Measurements from ENCODE around the gene CEP44. TPM values are rescaled to one million over a fixed set of nuclear protein-coding genes. Genes with fewer than 3 reads are reported as not detected.

CEP44 gene
- polyA plus RNA-seq, 1 donor (not counting 4 experiments of a cell fraction or from before 2014, with no cell fraction given) = 8.0 TPM

- Histone ChIP-seq H3K4me1 (ENCODE audit: control insufficient read depth, extremely low read depth, insufficient read depth, low read length) (peaks cover 27% of the 10 kb centered on the region), H3K9me3 (ENCODE audit: control insufficient read depth, low read depth, low read length) (no peaks in the 10 kb centered on the region), H3K27me3 (ENCODE audit: control insufficient read depth, extremely low read depth, insufficient read depth, low read length) (no peaks in the 10 kb centered on the region), H3K27ac (ENCODE audit: control insufficient read depth, insufficient read depth, low read length) (no peak overlapping the region), H4K20me1 (ENCODE audit: control insufficient read depth, extremely low read depth, insufficient read depth, low read length) (no peaks in the 10 kb centered on the region), H2AFZ (ENCODE audit: control insufficient read depth, low read length) (no peak overlapping the region), H3K4me3 (ENCODE audit: control insufficient read depth in 2 of 3, extremely low read depth in 1 of 3, insufficient read depth in 2 of 3, low read depth in 1 of 3, low read length in 3 of 3) (no peak overlapping the region), H3K4me2 (ENCODE audit: control insufficient read depth, extremely low read depth, insufficient read depth, low read depth, low read length) (no peak overlapping the region), H3K36me3 (ENCODE audit: control insufficient read depth in 2 of 2, extremely low read depth in 1 of 2, insufficient read depth in 2 of 2, low read length in 2 of 2) (no peaks in the 10 kb centered on the region), H3K9ac (ENCODE audit: control insufficient read depth, extremely low read depth, insufficient read depth, low read length) (no peak overlapping the region), H3K9me1 (ENCODE audit: control insufficient read depth, extremely low read depth, insufficient read depth, low read length) (no peaks in the 10 kb centered on the region), H3K79me2 (ENCODE audit: control insufficient read depth, insufficient read depth, low read length) (no peaks in the 10 kb centered on the region)
- dilution Hi-C loops (cut with MboI; ENCODE audit: extremely low pct_ligation_motif_present, low sequenced_read_pairs) = no loop called here
- FAIRE-seq (no peak), DNase-seq (ENCODE audit: low read depth, low spot score) (no peak)
- TF ChIP-seq EZH2 (IDR thresholded peaks at IDR 0.05; ENCODE audit: low read length) (no peak), CTCF (optimal IDR thresholded peaks at IDR 0.05 in 1 of 3, IDR thresholded peaks at IDR 0.05 in 1 of 3, conservative IDR thresholded peaks at IDR 0.05 in 1 of 3; ENCODE audit: extremely low read depth in 1 of 3, insufficient read depth in 2 of 3, low read length in 3 of 3) (no peak)
Observed at GRCh38 chr4:174332741-174333493, 49.2 kb downstream of the CEP44 start.

DNA sequence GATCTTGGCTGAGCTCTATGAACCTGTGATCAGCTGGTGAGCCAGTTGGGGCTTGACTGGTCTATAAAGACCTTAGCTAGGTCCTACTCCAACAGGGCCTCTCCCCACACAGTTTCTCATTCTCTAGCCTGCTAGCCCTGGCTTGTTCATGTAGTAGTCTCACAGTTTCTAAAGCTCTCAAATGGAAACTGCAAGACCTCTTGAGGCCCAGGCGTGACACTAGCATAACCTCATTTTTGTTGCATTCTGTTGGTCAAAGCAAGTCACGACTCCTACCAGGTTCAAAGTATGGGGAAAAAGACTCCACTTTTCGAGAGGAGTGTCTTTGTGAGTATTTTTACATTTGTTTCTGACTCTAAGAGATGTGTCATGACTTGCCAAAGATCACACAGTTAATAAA lies 50.9 kb downstream of the CEP44 start:
- H3K36me3 ChIP-seq (ENCODE audit: control insufficient read depth in 2 of 2, extremely low read depth in 1 of 2, insufficient read depth in 2 of 2, low read length in 2 of 2) = no peaks in the 10 kb centered on the region
- dilution Hi-C loops (cut with MboI; ENCODE audit: extremely low pct_ligation_motif_present, low sequenced_read_pairs) = no loop called here
- H3K27me3 ChIP-seq (ENCODE audit: control insufficient read depth, extremely low read depth, insufficient read depth, low read length) = no peaks in the 10 kb centered on the region
- peak overlapping the region; percentile 13 for H3K27ac ChIP-seq (ENCODE audit: control insufficient read depth, insufficient read depth, low read length)
- H3K9me1 ChIP-seq (ENCODE audit: control insufficient read depth, extremely low read depth, insufficient read depth, low read length) = no peaks in the 10 kb centered on the region
- no peak overlapping the region for H3K9ac ChIP-seq (ENCODE audit: control insufficient read depth, extremely low read depth, insufficient read depth, low read length)
- peak; percentile 36 for DNase-seq (ENCODE audit: low read depth, low spot score)
- peak; percentile 93 for FAIRE-seq
- no peaks in the 10 kb centered on the region for H3K79me2 ChIP-seq (ENCODE audit: control insufficient read depth, insufficient read depth, low read length)
- H4K20me1 ChIP-seq (ENCODE audit: control insufficient read depth, extremely low read depth, insufficient read depth, low read length) = no peaks in the 10 kb centered on the region
- TF ChIP-seq CTCF (optimal IDR thresholded peaks at IDR 0.05 in 1 of 3, IDR thresholded peaks at IDR 0.05 in 1 of 3, conservative IDR thresholded peaks at IDR 0.05 in 1 of 3; ENCODE audit: extremely low read depth in 1 of 3, insufficient read depth in 2 of 3, low read length in 3 of 3) = no peak
- TF ChIP-seq EZH2 (IDR thresholded peaks at IDR 0.05; ENCODE audit: low read length) = no peak
- H2AFZ ChIP-seq (ENCODE audit: control insufficient read depth, low read length) = peak overlapping the region; percentile 78
- H3K4me3 ChIP-seq (ENCODE audit: control insufficient read depth in 2 of 3, extremely low read depth in 1 of 3, insufficient read depth in 2 of 3, low read depth in 1 of 3, low read length in 3 of 3) = peak overlapping the region in 1 of 3 experiments; percentile 33
- H3K4me2 ChIP-seq (ENCODE audit: control insufficient read depth, extremely low read depth, insufficient read depth, low read depth, low read length) = peak overlapping the region; percentile 58
- H3K9me3 ChIP-seq (ENCODE audit: control insufficient read depth, low read depth, low read length) = no peaks in the 10 kb centered on the region
- H3K4me1 ChIP-seq (ENCODE audit: control insufficient read depth, extremely low read depth, insufficient read depth, low read length) = peaks cover 27% of the 10 kb centered on the region
